Body of pancreas (tissue), 4 donors: ENCODE results near the gene DRD1. TPM values are rescaled to one million over a fixed set of nuclear protein-coding genes. Genes with fewer than 3 reads are reported as not detected.
"Not testable (repeated sequence)": the region's sequence is repeated elsewhere in the genome, so short reads cannot be mapped to it uniquely, and the experiment has no call there.

ENCODE experiments used
- ATAC-seq: fragments of 150-250 bp; one replicate; pipeline ENCODE4 v1.9.1; 2016
- DNase-seq, 4 donors: peaks; one replicate each; pipeline ENCODE4 v3.0.0-alpha.2; 2019
- H3K27ac ChIP-seq, 4 donors: fragments of 200-600 bp; sonication (generic); 1 replicate in 3 of 4; 2 replicates in 1 of 4; pipeline versions ENCODE4 v1.5.1 to v1.6.1; 2016 to 2019; ENCODE audit warnings: mild to moderate bottlenecking in 1 of 4, mixed read lengths in 1 of 4, moderate library complexity in 1 of 4
- H3K27me3 ChIP-seq, 2 donors: fragments of 200-600 bp; sonication (generic); one replicate each; pipeline ENCODE4 v1.6.0; 2016; ENCODE audit warnings: mild to moderate bottlenecking in 1 of 2
- H3K36me3 ChIP-seq, 2 donors: fragments of 200-600 bp; sonication (generic); replicated peaks in 1 of 2; 2 replicates each; pipeline ENCODE4 v1.5.1; 2016; ENCODE audit warnings: low read depth in 2 of 2; ENCODE audit not compliant: insufficient read depth in 1 of 2
- H3K4me1 ChIP-seq: fragments of 200-600 bp; sonication (generic); one replicate; pipeline ENCODE4 v1.6.0; 2016
- H3K4me3 ChIP-seq, 2 donors: fragments of 200-600 bp; sonication (generic); 1 replicate in 1 of 2; 2 replicates in 1 of 2; pipeline ENCODE4 v1.5.1; 2016 to 2019
- H3K9me3 ChIP-seq, 3 donors: fragments of 200-600 bp; sonication (generic); 1 replicate in 2 of 3; 2 replicates in 1 of 3; pipeline ENCODE4 v1.5.1; 2016
- POLR2A ChIP-seq, 3 donors: fragments of 450-650 bp; IDR thresholded peaks; one replicate each; pipeline ENCODE4 v1.6.1; 2016; ENCODE audit warnings: antibody characterized with exemption in 3 of 3, mild to moderate bottlenecking in 2 of 3
- WGBS, 2 donors: methylation state at CpG; one replicate each; pipeline ENCODE4 v1.1.5; 2017; 5-methylcytosine and 5-hydroxymethylcytosine counted together
- intact Hi-C: fragments of 100-400 bp; cut with DNase I; formaldehyde crosslinking; loops from one replicate; pipeline ENCODE4 v1.15.1; 2023
- total RNA-seq, 2 donors: library from RNA; depleted of rRNA; stranded (reverse); fragments of >200 nt; gene quantifications; one replicate each; pipeline ENCODE4 v1.1.0, GENCODE V29; 2016
- TF ChIP-seq, protein P1 (sequence below), 7 experiments: fragments of 450-650 bp in 4 of 7; fragments of 200-600 bp in 3 of 7; sonication (generic) in 3 of 7; IDR thresholded peaks; one replicate each; pipeline ENCODE4 v1.5.1; 2016 to 2019; ENCODE audit warnings: antibody characterized with exemption in 7 of 7

The DRD1 gene
- total RNA-seq, 2 donors from 2014 or later = not detected

DNA sequence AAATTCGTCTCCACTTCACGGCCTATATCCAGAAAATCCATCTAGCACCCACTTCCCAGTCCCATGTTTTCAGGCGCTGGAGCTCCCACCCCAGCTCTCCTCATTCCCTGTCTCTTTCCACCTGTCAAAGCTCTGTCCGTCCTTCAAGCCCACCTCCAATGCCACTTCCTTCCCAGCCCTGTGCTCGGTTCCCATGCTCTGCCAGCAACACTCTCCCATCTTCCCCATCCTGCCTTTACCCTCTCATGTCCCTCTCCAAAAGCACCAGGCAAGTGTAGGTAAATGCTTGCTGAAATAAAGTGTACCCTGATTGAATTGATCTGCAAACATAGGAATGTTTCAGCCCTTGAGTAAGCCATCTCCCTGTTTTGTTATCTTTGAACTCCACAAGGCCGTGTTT, 9.2 kb downstream of the DRD1 start:
- no peak for ATAC-seq
- no peaks in the 10 kb centered on the region for H3K27me3 ChIP-seq
- no peaks in the 10 kb centered on the region for H3K9me3 ChIP-seq
- H3K27ac ChIP-seq = no peak overlapping the region
- H3K36me3 ChIP-seq = no peaks in the 10 kb centered on the region
- WGBS, 2 donors = 72 to 75% methylated on average over 6 of the region's 6 CpGs
- TF ChIP-seq, protein P1, sequence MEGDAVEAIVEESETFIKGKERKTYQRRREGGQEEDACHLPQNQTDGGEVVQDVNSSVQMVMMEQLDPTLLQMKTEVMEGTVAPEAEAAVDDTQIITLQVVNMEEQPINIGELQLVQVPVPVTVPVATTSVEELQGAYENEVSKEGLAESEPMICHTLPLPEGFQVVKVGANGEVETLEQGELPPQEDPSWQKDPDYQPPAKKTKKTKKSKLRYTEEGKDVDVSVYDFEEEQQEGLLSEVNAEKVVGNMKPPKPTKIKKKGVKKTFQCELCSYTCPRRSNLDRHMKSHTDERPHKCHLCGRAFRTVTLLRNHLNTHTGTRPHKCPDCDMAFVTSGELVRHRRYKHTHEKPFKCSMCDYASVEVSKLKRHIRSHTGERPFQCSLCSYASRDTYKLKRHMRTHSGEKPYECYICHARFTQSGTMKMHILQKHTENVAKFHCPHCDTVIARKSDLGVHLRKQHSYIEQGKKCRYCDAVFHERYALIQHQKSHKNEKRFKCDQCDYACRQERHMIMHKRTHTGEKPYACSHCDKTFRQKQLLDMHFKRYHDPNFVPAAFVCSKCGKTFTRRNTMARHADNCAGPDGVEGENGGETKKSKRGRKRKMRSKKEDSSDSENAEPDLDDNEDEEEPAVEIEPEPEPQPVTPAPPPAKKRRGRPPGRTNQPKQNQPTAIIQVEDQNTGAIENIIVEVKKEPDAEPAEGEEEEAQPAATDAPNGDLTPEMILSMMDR (IDR thresholded peaks at IDR 0.05) = no peak
- TF ChIP-seq POLR2A (IDR thresholded peaks at IDR 0.05) = no peak
- no peak overlapping the region for H3K4me3 ChIP-seq
- no peaks in the 10 kb centered on the region for H3K4me1 ChIP-seq
- intact Hi-C loops = no loop called here
- no peak for DNase-seq

DNA sequence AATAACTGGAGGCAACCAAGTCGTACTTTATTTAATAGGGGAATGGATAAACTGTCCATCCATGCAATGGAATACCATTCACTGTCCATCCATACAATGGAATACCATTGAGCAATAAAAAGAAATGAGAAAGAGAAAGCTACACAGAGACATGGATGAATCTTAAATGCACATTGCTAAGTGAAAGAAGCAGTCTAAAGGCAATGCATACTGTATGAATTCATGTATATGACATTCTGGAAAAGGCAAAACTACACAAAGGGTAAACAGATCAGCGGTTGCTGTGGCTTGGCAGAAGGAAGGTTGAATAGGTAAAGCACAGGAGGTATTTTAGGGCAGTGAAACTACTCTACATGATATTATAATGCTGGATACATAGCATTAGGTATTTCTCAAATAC, 16.2 kb downstream of the DRD1 start:
- H3K27ac ChIP-seq = no peak overlapping the region
- intact Hi-C loops = no loop called here
- H3K36me3 ChIP-seq = no peaks in the 10 kb centered on the region
- DNase-seq (no peak), ATAC-seq (no peak)
- no peaks in the 10 kb centered on the region for H3K9me3 ChIP-seq
- H3K27me3 ChIP-seq = no peaks in the 10 kb centered on the region
- no peak overlapping the region for H3K4me3 ChIP-seq
- TF ChIP-seq, protein P1 (IDR thresholded peaks at IDR 0.05) = no peak
- no peak for TF ChIP-seq POLR2A (IDR thresholded peaks at IDR 0.05)
- no peaks in the 10 kb centered on the region for H3K4me1 ChIP-seq
- 58 to 68% methylated on average over 2 of the region's 2 CpGs for WGBS, 2 donors

DNA sequence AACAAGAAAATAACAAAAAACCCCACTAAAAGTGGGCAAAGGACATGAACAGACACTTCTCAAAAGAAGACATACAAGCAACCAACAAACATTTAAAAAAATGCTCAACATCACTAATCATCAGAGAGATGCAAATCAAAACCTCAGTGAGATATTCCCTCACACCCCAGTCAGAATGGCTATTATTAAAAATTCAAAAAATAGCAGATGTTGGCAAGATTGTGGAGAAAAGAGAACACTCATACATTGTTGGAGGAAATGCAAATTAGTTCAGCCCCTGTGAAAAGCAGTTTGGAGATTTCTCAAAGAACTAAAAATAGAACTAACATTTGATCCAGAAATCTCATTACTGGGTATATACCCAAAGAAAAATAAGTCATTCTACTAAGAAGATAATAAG, 19.4 kb downstream of the DRD1 start:
- ATAC-seq, H3K4me1 ChIP-seq, H3K9me3 ChIP-seq, intact Hi-C loops, DNase-seq, H3K27me3 ChIP-seq, H3K4me3 ChIP-seq, H3K27ac ChIP-seq, H3K36me3 ChIP-seq: not testable (repeated sequence)

DNA sequence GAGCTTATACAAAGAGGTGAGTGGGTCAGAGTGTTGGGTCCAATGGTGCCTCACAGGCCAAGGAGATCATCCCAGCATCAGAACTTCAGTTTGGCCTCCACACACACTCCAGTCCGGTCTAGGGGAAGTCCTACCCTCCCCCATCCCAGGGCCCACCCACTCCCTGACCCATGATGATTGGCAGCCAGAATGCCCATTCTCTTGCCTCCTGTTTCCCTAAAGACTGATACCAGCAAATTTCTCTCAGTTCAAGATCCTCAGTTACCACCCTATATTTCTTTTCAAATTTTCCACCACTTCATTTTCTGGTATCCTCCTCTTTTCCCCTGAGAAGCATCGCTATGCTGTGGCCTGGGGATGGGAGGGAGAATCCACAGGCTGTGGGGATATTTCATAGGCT, 21.9 kb downstream of the DRD1 start:
- 58 to 69% methylated on average over 2 of the region's 2 CpGs for WGBS, 2 donors

DNA sequence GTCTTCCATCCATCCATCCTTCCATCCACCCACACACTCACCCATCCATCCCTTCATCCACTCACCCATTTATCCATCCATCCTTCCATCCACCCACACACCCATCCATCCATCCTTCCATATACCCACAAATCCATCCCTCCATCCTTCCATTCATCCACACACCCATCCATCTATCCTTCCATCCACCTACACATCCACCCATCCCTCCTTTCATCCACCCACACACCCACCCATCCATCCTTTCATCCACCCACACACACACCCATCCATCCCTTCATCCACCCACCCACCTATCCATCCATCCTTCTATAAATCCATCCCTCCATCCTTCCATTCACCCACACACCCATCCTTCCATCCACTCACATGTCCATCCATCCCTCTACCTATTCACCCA, 23.6 kb downstream of the DRD1 start:
- no peaks in the 10 kb centered on the region for H3K36me3 ChIP-seq
- TF ChIP-seq POLR2A (IDR thresholded peaks at IDR 0.05) = no peak
- TF ChIP-seq, protein P1 (IDR thresholded peaks at IDR 0.05) = no peak
- no peaks in the 10 kb centered on the region for H3K4me1 ChIP-seq
- DNase-seq (no peak), ATAC-seq (no peak)
- H3K27me3 ChIP-seq = no peaks in the 10 kb centered on the region
- intact Hi-C loops = no loop called here
- no peaks in the 10 kb centered on the region for H3K9me3 ChIP-seq
- no peak overlapping the region for H3K27ac ChIP-seq
- no peak overlapping the region for H3K4me3 ChIP-seq

More for the DNA sequence above, 21.9 kb downstream of the DRD1 start:
- H3K4me1 ChIP-seq = no peaks in the 10 kb centered on the region
- no peak for ATAC-seq
- no peak for DNase-seq
- TF ChIP-seq, protein P1 (IDR thresholded peaks at IDR 0.05) = no peak
- TF ChIP-seq POLR2A (IDR thresholded peaks at IDR 0.05) = no peak
- no peak overlapping the region for H3K27ac ChIP-seq
- H3K4me3 ChIP-seq = no peak overlapping the region
- intact Hi-C loops = no loop called here
- no peaks in the 10 kb centered on the region for H3K36me3 ChIP-seq
- H3K9me3 ChIP-seq = no peaks in the 10 kb centered on the region
- no peaks in the 10 kb centered on the region for H3K27me3 ChIP-seq
